GM23338 (cell line): ENCODE data around the gene UBALD2.

Experiments
- CTCF ChIP-seq, 2 experiments: fragments of 200-600 bp in 1 of 2; sonication (generic) in 1 of 2; conservative IDR thresholded peaks; 2 replicates each; pipeline versions ENCODE4 v1.5.1 to v1.6.1; 2016 to 2017; ENCODE audit warnings: antibody characterized with exemption in 2 of 2, low read depth in 2 of 2, mild to moderate bottlenecking in 2 of 2, moderate library complexity in 1 of 2
- JUNB ChIP-seq: IDR thresholded peaks from one replicate; pipeline ENCODE4 v1.6.1; 2016; ENCODE audit warnings: antibody characterized with exemption; ENCODE audit not compliant: unreplicated experiment

- TF ChIP-seq CTCF (conservative IDR thresholded peaks at IDR 0.05; ENCODE audit: low read depth in 2 of 2) (no peak), JUNB (no peak)
Observed at GRCh38 chr17:76273445-76274111, 8.4 kb downstream of the UBALD2 start.
